Measurements from ENCODE around the gene NOC2L. TPM values are rescaled to one million over a fixed set of nuclear protein-coding genes. Genes with fewer than 3 reads are reported as not detected.

Gene NOC2L
- total and polyA plus RNA-seq, 2 donors (not counting 1 experiment from before 2014, with no cell fraction given): 34.1 to 61.1 TPM

- H2AFZ ChIP-seq (ENCODE audit: low read length): no peak overlapping the region
- no peaks in the 10 kb centered on the region for H3K4me1 ChIP-seq (ENCODE audit: control insufficient read depth, extremely low read depth, insufficient read depth, low read length)
- no peaks in the 10 kb centered on the region for H3K36me3 ChIP-seq (ENCODE audit: control insufficient read depth, insufficient read depth, low read length)
- TF ChIP-seq EZH2 (IDR thresholded peaks at IDR 0.05; ENCODE audit: low read length, missing control alignments) (no peak), CTCF (conservative IDR thresholded peaks at IDR 0.05 in 1 of 2, IDR thresholded peaks at IDR 0.05 in 1 of 2; ENCODE audit: low read depth in 1 of 2, low read length in 2 of 2) (no peak)
- peaks cover 8% of the 10 kb centered on the region for H3K27me3 ChIP-seq (ENCODE audit: control insufficient read depth, insufficient read depth, low read length)
- no peak for DNase-seq (ENCODE audit: low read depth in 2 of 2)
- H3K9me3 ChIP-seq (ENCODE audit: control insufficient read depth, insufficient read depth, low read depth, low read length): no peaks in the 10 kb centered on the region
- no peaks in the 10 kb centered on the region for H4K20me1 ChIP-seq (ENCODE audit: control insufficient read depth, extremely low read depth, insufficient read depth, low read length)
- no peak overlapping the region for H3K4me2 ChIP-seq (ENCODE audit: extremely low read depth, insufficient read depth, low read length)
- no peaks in the 10 kb centered on the region for H3K79me2 ChIP-seq (ENCODE audit: control insufficient read depth, insufficient read depth, low read length)
- no peak overlapping the region for H3K9ac ChIP-seq (ENCODE audit: insufficient read depth, low read length)
- H3K27ac ChIP-seq (ENCODE audit: insufficient read depth, low read length): no peak overlapping the region
- H3K4me3 ChIP-seq (replicated peaks in 1 of 4; ENCODE audit: control extremely low read depth in 1 of 4, insufficient read depth in 1 of 4, low read depth in 3 of 4, low read length in 4 of 4): no peak overlapping the region
These were observed 25.5 kb downstream of the NOC2L start for GRCh38 chr1:933603-933940.

- no peak overlapping the region for H3K4me3 ChIP-seq (replicated peaks in 1 of 4; ENCODE audit: control extremely low read depth in 1 of 4, insufficient read depth in 1 of 4, low read depth in 3 of 4, low read length in 4 of 4)
- peak; percentile 0 for TF ChIP-seq EZH2 (IDR thresholded peaks at IDR 0.05; ENCODE audit: low read length, missing control alignments)
- no peak for TF ChIP-seq CTCF (conservative IDR thresholded peaks at IDR 0.05 in 1 of 2, IDR thresholded peaks at IDR 0.05 in 1 of 2; ENCODE audit: low read depth in 1 of 2, low read length in 2 of 2)
- no peak for DNase-seq (ENCODE audit: low read depth in 2 of 2)
- no peaks in the 10 kb centered on the region for H3K4me1 ChIP-seq (ENCODE audit: control insufficient read depth, extremely low read depth, insufficient read depth, low read length)
- no peak overlapping the region for H3K9ac ChIP-seq (ENCODE audit: insufficient read depth, low read length)
- H3K9me3 ChIP-seq (ENCODE audit: control insufficient read depth, insufficient read depth, low read depth, low read length): no peaks in the 10 kb centered on the region
- peaks cover 8% of the 10 kb centered on the region for H3K27me3 ChIP-seq (ENCODE audit: control insufficient read depth, insufficient read depth, low read length)
- H3K36me3 ChIP-seq (ENCODE audit: control insufficient read depth, insufficient read depth, low read length): no peaks in the 10 kb centered on the region
- no peak overlapping the region for H3K27ac ChIP-seq (ENCODE audit: insufficient read depth, low read length)
- no peak overlapping the region for H3K4me2 ChIP-seq (ENCODE audit: extremely low read depth, insufficient read depth, low read length)
- no peak overlapping the region for H2AFZ ChIP-seq (ENCODE audit: low read length)
- H4K20me1 ChIP-seq (ENCODE audit: control insufficient read depth, extremely low read depth, insufficient read depth, low read length): no peaks in the 10 kb centered on the region
- no peaks in the 10 kb centered on the region for H3K79me2 ChIP-seq (ENCODE audit: control insufficient read depth, insufficient read depth, low read length)
These were observed 26.1 kb downstream of the NOC2L start for GRCh38 chr1:932776-933602.

- H3K9ac ChIP-seq (ENCODE audit: insufficient read depth, low read length): no peak overlapping the region
- no peak overlapping the region for H3K4me3 ChIP-seq (replicated peaks in 1 of 4; ENCODE audit: control extremely low read depth in 1 of 4, insufficient read depth in 1 of 4, low read depth in 3 of 4, low read length in 4 of 4)
- no peak overlapping the region for H2AFZ ChIP-seq (ENCODE audit: low read length)
- H3K27me3 ChIP-seq (ENCODE audit: control insufficient read depth, insufficient read depth, low read length): peaks cover 12% of the 10 kb centered on the region
- no peak overlapping the region for H3K27ac ChIP-seq (ENCODE audit: insufficient read depth, low read length)
- no peaks in the 10 kb centered on the region for H3K9me3 ChIP-seq (ENCODE audit: control insufficient read depth, insufficient read depth, low read depth, low read length)
- no peak for DNase-seq (ENCODE audit: low read depth in 2 of 2)
- no peaks in the 10 kb centered on the region for H3K36me3 ChIP-seq (ENCODE audit: control insufficient read depth, insufficient read depth, low read length)
- TF ChIP-seq EZH2 (IDR thresholded peaks at IDR 0.05; ENCODE audit: low read length, missing control alignments): no peak
- no peak for TF ChIP-seq CTCF (conservative IDR thresholded peaks at IDR 0.05 in 1 of 2, IDR thresholded peaks at IDR 0.05 in 1 of 2; ENCODE audit: low read depth in 1 of 2, low read length in 2 of 2)
- no peaks in the 10 kb centered on the region for H4K20me1 ChIP-seq (ENCODE audit: control insufficient read depth, extremely low read depth, insufficient read depth, low read length)
- H3K4me2 ChIP-seq (ENCODE audit: extremely low read depth, insufficient read depth, low read length): no peak overlapping the region
- H3K79me2 ChIP-seq (ENCODE audit: control insufficient read depth, insufficient read depth, low read length): no peaks in the 10 kb centered on the region
- H3K4me1 ChIP-seq (ENCODE audit: control insufficient read depth, extremely low read depth, insufficient read depth, low read length): no peaks in the 10 kb centered on the region
These were observed 26.9 kb downstream of the NOC2L start for GRCh38 chr1:932173-932510.
